Left renal cortex interstitium (tissue), 4 donors: Measurements from ENCODE around the gene SNRNP40. TPM values are rescaled to one million over a fixed set of nuclear protein-coding genes. Genes with fewer than 3 reads are reported as not detected.

Experiments
- DNase-seq, 4 donors: peaks; one replicate each; pipeline ENCODE4 v3.0.0-alpha.2; 2013; ENCODE audit warnings: low read depth in 4 of 4, low spot score in 2 of 4, missing footprints in 1 of 4
- polyA plus RNA-seq, 4 donors: library from polyadenylated mRNA; unstranded; fragments of 120-200 nt; gene quantifications; one replicate each; pipeline ENCODE4 v1.2.1, GENCODE V29; 2013; ENCODE audit not compliant: insufficient read length in 4 of 4

The SNRNP40 gene
- 10 to 100 TPM; 70.8 to 77.5 (median 72.9) TPM for polyA plus RNA-seq

DNA sequence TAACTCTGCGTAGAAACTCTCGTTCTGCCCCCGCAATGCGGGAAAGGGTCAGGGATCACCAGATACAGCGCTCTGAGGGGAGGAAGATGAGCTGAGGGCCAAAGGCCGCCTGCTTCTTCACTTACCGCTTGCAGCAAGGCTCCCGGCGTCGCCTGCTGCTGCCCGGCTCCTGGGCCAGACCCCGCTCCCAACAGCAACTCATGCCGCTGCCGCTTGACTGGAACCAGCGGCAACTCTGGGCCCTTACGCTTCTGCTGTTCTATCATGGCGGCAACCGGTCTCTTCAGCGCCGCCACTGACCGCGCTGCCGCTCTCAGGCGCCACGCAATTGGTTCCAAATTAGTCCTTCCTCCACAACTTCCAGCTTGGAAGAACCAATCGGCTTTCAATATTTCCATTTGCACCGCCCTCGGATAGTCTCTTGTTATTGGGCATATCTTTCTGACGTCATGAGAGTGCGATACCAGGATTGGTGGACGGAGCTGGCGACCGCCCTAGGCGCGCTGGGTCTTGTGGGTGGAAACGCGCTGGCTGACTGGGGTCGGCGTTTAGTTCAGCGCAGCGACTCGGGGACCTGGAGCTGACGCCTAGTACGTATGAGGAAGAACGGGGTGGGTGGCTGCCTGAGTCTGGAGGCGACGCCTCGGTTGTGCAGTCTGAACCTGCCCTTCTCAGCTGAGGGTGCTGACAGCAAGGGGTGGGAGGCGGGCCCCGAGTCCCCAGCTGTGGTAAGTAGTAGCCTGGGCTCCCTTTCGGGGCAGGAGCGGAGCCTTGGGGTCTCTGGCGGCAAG lies at the start of gene SNRNP40, which contains the start of gene ZCCHC17:
TSS of gene SNRNP40 (minus strand) at position 303 of the 791 bp plus-strand sequence. CDS start at position 266, 37 bp downstream.
TSS of gene ZCCHC17 (plus strand) at position 547 of the 791 bp plus-strand sequence. CDS start 13,067 bp downstream, outside the sequence.
- peak; percentile 92 to 100 (median 97) for DNase-seq

DNA sequence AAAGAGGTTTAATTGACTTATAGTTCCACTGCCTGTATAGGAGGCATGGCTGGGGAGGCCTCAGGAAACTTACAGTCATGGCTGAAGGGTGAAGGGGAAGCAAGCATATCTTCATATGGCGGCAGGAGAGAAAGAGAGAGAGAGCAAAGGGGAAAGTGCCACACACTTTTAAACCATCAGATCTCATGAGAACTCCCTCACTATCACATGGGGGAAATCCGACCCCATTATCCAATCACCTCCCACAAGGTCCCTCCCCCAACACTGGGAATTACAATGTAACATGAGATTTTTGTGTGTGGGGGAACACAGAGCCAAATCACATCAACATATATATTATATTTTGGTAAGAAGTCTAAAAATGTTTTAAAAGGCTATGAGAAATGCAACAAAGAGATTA lies 49.0 kb upstream of the SNRNP40 start:
- no peak for DNase-seq

DNA sequence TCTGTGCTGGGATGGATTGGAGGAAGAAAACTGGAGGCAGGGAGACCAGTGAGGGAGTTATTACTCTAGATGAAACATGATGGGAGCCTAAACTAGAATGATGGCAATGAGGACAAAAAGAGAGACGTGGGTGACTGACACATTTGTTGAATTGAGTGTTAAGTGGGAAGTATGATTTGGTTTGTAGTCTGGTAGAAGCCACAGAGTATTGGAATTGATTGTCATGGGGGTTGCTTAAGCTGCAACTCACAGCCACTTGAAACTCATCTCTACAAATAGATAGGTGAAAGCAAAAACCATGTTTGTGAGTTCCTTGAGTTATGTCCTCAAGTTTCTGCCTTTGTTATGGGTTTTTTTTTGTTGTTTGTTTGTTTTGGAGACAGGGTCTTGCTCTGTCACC lies 47.9 kb upstream of the SNRNP40 start:
- DNase-seq, result no peak

DNA sequence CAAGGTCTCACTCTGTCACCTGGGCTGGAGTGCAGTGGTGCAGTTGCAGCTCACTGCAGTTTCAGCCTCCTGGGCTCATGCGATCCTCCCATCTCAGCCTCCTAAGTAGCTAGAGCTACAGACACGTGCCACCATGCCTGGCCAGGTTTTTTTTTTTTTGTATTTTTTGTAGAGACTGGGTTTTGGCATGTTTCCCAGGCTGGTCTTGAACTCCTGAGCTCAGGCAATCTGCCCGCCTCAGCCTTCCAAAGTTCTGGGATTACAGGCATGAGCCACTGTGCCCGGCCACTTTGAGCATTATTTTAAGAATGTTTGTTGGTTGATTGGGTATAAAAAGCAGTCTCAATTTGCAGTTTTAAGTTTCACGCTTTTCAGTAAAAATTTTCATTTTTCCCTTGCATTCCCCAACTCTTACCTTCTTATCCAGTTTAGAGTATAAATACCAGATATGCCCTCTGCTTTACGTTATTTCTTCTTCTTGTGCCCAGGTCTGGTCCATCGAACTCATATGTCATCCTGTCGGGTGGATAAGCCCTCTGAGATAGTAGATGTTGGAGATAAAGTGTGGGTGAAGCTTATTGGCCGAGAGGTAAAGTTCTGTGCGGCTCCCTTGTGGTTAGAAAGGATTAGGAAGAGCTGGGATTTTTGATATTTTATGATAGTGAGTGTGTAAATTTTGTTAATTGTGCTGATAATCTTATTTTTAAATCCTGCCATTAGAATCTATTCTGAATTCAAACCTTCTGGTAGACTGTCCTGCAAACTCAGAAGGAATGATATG lies 40.3 kb upstream of the SNRNP40 start:
- no peak for DNase-seq

DNA sequence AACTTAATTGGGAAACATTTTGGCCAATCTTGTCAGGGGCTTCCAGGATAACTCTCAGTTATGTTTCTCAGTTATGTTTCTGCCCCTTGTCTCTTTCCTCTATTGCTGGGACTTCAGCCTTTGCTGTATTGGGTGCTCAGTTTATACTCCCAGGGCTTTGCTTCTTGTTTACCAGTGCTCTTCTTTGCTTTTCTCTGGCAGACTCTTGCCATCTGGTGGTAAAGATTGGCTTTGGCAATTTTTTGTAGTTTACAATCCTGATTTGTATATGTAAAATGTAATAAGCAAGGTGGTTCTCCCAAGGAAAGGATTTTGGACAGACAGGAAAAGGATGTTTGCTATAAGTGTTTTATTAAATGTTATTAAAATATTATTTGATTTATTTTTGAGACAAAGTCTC lies 38.4 kb upstream of the SNRNP40 start:
- peak in 1 of 4 donors; percentile 14 for DNase-seq

DNA sequence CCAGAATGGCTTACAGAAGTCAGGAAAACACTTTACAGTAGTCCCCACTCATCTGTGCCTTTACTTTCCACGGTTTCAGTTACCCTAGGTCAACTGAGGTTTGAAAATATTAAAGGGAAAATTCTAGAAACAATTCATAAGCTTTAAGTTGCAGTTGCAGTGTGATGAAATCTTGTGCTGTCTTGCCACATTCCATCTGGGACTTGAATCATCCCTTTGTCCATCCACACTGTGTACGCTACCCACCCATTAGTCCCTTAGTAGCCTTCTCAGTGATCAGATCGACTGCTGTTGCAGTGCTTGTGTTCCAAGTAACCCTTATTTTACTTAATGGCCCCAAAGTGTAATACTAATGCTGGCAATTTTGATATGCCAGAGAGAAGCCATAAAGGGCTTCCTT lies 30.8 kb upstream of the SNRNP40 start:
- DNase-seq, result no peak

DNA sequence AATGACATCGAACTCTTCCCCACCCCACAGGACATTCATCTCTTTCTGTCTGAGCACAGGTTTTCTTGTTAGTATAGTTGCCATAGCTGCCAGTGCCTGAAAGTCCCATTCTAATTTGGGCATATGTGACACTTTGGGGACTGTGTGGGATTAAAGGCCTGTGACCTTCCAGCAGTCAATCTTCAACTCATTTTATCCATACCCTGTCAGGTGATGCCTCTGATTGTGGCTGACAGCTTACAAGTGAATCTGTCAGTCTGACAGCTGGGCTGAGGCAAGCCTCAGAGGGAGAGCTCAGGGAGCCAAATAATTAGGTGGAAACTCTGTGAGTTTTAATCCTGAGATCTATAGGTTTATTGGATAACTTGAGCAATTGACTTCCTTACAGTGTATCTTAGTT lies 29.9 kb upstream of the SNRNP40 start:
- no peak for DNase-seq

DNA sequence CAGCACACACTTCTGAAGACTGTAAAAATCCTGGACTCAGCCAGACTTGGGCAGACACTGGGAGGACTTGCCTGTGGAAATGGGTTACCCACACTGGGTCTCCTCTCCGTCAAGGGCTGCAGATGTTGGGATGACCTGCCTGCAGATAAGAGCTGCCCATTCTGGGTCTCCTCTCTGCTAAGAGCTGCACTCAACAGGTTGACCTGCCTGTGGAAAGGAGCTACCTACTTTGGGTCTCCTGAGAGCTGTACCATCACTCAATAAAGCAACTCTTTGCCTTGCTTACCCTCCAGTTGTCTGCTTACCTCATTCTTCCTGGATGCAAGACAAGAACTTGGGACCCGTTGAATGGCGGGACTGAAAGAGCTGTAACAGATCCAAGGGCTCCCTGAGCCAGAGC lies 28.4 kb upstream of the SNRNP40 start:
- no peak for DNase-seq

DNA sequence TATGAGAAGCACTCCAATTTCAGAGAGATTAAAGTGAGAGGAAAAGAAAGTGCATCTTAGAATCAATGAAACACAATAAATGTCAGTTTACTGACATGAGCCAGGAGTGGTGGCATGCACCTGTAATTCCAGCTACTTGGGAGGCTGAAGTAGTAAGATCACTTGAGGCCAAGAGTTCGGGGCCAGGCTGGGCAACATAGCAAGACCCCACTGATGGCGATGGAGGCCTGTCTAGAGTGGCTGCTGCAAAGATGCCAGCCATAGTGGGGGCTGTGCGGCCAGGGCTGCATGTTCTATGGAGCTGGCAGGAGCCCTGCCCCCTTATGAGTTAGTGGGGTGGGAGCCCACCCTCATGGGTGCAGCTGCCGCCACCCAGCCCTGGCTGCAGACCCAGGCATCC lies 27.5 kb upstream of the SNRNP40 start:
- DNase-seq, result no peak

DNA sequence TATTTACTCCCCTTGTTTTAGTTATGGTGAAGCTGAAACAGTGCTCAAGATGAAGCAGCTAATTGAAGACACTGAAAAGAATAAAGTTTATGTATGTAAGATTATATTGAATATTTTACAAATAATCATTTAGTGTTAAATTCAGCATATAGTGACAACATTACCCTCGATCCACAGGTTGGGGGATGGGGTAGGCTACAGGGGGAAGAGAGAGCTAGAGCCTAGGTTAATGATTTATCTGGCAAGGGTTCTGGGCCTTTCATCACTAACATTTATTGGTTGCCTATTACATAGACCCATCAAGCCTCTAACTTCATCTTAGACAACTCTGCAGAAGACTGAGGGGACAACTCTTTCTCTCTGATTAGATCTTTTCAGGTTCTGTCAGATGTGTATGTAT lies 21.6 kb upstream of the SNRNP40 start:
- no peak for DNase-seq

DNA sequence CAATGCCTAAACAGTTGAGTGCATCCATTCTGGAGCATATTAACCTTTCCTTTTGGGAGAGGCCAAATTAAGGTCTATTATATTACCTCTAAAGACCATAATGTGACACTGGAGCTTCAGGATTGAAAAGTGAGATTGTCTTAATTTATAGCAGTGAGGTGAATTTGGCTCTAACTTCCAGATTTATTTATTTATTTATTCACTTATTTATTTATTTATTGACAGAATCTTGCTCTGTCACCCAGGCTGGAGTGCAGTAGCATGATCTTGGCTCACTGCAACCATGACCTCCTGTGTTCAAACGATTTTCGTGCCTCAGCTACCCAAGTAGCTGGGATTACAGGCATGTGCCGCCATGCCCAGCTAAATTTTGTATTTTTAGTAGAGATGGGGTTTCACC lies 19.3 kb upstream of the SNRNP40 start:
- no peak for DNase-seq

DNA sequence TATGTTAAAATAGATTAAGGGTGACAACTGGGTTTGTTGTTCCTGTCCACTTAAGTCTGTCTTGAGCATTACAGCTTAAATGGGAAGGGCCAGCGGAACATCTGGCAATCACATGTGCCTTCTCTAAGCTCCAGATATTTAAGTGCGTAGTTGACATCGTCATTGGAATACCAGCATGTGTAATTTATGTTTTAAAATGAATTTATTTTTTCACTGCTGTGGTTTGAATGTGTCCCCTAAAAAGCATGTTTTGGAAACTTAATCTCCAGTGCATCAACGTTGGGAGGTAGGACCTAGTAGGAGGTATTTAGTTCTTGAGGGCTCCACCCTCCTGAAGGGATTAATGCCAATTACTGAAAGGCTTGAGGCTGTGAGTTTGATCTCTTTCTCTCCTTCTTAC lies 13.6 kb upstream of the SNRNP40 start:
- no peak for DNase-seq

DNA sequence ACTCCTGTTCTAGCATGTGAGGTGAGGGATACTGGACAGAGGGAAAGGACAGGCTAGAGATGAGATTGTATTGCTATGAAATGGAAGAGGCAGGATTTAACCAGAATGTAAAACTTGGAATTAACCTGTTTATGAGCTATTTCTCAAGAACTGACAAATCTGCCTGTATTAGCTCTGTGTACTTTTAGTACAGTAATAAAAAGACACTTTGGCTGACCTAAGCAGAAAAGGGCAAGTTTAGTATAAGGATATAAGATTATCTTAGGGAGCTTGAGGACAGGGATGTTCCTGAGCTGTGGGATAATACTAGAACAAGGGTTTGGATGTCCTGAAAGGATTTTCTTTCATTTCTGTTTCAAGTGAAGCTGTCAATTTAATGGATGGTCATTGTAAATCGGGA lies 11.4 kb upstream of the SNRNP40 start:
- no peak for DNase-seq

DNA sequence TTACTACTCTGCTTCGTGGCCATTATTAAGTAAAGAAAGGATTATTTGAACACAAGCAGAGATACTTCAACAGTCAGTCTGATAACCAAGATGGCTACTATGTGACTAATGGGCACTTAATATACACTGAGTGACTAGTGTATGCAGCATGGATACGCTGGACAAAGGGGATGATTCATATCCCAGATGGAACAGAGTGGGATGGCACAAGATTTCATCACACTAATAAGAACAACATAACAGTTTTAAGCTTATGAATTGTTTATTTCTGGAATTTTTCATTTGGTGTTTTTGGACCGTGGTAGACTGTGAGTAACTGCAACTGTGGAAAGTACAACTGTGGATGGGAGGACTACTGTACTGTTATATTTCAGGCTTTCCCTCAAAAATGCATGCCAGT lies 9.7 kb upstream of the SNRNP40 start:
- no peak for DNase-seq

DNA sequence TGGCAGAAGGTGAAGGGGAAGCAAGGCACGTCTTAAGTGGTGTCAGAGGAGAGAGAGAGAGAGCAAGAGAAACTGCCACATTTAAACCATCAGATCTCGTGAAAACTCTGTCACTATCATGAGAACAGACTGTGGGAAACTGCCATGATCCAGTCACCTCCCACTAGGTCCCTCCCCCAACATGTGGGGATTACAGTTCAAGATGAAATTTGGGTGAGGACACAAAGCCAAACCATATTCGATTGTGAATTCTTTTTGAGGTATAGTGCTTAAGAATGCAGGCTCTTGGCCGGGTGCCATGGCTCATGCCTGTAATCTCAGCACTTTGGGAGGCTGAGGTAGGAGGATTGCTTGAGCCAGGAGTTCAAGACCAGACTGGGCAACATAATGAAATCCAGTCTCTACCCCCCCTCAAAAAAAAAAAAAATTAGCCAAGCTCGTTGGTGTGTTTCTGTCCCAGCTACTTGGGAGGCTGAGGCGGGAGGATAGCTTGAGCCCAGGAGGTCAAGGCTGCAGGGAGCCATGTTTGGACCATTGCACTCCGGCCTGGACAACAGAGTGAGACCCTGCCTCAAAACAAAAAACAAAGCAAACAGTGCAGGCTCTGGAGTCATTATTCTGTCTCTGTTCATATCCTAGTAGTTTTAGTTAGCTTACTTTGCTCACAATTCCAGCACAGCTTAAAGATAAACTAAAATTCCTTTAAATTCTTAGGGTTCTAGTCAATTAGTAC lies 6.3 kb upstream of the SNRNP40 start:
- DNase-seq, result no peak

DNA sequence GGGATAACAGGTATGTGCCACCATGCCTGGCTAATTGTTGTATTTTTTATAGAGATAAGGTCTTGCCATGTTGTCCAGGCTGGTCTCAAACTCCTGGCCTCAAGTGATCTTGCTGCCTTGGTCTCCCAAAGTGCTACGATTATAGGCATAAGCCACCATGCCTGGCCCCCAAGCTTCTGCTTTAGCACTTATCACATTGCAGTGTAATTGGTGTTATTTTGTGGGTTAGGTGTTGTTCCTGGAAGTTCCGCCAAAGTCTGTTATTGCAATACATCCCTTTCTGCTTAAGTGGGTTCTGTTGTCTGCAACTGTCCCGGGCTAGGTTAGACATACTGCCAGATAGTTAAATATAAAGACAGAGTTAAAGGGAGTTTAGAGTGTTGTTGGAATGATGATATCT lies 3.6 kb upstream of the SNRNP40 start:
- DNase-seq, result no peak

DNA sequence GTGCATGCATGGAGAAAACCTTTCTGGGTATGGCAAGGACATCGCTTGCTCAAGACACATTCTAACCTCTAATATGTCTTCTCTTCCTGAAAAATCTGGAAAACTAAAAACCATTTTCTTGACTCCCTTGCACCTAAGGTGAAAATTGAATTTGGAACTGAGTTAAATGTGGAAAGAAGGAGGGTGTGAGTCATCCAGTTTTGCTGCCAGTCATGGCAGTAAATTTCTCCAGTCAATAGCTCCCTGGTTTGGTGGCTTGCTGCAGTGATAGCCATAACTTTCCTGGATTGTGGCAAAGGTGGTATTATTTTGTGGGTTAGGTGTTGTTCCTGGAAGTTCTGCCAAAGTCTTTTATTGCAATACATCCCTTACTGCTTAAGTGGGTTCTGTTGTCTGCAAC lies 2.8 kb upstream of the SNRNP40 start:
- DNase-seq, result no peak

DNA sequence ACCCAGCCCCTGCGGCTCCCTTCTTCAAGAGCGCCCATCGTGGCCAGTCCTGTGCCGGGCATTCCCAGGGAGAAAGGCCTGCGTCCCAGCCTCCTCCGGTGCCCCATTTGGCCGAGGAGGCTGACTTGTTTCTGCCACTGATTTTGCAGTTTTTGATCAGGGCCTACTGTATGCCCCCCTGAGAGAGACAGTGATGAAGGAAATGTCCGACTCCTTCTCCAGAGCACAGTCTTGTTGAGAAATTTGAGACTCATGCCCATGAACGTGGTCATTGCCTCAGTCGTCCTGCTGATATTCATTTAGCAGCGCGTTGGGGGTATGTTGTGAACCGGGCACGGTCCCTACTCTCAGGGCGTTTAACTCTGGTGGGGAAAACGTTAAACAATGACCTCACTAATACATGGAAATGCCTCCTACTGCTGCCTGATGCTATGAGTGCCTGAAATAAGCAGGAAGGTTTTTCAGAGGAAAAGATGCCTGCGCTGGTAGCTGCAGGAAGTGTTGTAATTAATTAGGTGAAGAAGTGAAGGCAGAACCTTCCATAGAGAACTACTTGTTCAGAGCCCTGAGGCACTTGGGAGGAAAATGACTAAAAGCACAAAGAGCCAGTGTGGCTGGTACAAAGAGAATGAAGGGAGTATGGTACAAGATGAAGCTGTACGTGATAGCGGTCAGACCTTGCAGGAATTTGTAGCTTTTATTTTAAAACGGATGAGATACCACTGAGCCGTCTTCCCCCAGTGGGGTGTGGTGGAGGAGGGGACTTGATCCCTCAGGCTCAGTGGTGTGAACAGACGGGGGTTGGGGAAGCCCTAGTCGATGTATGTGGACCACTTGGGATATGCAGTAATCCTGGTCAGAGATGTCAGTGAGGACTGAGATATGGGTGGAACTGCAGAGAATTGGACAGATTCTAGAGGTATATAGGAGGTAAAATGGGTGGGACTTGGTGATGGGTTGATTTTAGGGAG lies 974 bp upstream of the SNRNP40 start:
- DNase-seq, result peak; percentile 14 to 20 (median 15)

DNA sequence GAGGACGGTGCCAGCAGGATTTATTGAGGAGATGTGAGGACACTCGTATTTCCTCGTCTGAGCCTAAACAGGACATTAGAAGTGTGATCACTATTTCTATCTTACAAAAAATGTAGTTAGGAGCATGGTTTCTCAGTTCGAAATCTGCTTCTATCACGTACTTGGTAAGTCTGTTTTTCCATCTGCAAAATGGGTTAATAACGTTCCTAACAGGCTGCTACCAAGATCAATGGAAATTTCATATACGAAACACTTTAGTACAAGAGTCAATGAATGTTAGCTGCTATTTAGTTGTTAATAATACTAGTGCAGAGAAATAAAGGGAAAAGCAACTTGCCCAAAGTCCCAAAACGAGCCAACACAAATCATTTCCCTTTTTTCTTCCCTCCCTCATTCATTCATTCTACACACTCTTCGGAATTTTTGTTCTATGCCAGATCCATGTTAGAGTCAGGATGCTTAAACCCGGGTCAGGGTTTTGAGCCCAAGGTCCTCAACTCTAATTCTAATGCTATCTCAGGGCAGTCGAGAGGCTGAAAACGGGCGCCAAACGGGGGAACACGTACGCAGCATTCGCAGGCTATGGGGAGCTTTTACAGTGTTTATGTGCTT lies 608 bp downstream of the SNRNP40 start:
- no peak for DNase-seq

DNA sequence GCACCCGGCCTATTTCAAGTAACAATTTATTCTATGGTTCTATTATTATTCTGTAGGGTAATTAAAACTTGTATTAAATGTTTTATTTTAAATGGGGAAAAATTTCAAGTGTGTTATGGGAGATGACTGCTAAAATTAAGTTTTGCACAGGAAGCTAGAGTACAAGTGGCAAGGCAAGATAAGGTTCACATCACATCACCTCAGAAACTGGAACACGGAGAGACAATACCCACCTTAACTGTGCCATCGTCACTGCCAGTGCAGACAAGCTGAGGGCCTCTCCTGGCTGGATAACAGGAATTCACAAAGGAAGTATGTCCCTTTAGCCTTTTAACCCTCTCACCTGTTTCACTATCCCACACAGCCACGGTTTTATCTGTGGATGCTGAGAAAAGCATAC lies 7.6 kb downstream of the SNRNP40 start:
- no peak for DNase-seq
